Prostate gland (tissue), 2 donors: ENCODE results near the gene ARHGAP42.
"Not testable (repeated sequence)": the region's sequence is repeated elsewhere in the genome, so short reads cannot be mapped to it uniquely, and the experiment has no call there.

ENCODE experiments used
- POLR2A ChIP-seq: fragments of 450-650 bp; IDR thresholded peaks from one replicate; pipeline ENCODE4 v1.6.1; 2016; ENCODE audit warnings: antibody characterized with exemption, mild to moderate bottlenecking
- TF ChIP-seq, protein P1 (sequence below), 4 experiments: fragments of 200-600 bp in 2 of 4; fragments of 450-650 bp in 2 of 4; sonication (generic) in 2 of 4; IDR thresholded peaks; 1 replicate in 3 of 4; 2 replicates in 1 of 4; pipeline ENCODE4 v1.5.1; 2016 to 2019; ENCODE audit warnings: antibody characterized with exemption in 4 of 4, mild to moderate bottlenecking in 2 of 4, moderate library complexity in 2 of 4

DNA sequence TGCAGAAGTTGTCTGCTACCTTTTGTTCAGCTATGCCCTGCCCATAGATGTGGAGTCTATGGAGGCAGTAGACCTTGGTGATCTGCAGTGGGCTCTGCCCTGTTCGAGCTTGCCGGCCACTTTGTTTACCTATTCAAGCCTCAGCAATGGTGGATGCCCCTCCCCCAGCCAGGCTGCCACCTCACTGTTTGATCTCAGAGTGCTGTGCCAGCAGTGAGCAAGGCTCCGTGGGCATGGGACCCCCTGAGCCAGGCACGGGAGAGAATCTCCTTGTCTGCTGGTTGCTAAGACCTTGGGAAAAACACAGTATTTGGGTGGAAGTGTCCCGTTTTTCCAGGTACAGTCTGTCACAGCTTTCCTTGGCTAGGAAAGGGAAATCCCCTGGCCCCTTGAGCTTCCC is 214.4 kb downstream of the ARHGAP42 start:
- TF ChIP-seq POLR2A, result not testable (repeated sequence)
- TF ChIP-seq, protein P1, sequence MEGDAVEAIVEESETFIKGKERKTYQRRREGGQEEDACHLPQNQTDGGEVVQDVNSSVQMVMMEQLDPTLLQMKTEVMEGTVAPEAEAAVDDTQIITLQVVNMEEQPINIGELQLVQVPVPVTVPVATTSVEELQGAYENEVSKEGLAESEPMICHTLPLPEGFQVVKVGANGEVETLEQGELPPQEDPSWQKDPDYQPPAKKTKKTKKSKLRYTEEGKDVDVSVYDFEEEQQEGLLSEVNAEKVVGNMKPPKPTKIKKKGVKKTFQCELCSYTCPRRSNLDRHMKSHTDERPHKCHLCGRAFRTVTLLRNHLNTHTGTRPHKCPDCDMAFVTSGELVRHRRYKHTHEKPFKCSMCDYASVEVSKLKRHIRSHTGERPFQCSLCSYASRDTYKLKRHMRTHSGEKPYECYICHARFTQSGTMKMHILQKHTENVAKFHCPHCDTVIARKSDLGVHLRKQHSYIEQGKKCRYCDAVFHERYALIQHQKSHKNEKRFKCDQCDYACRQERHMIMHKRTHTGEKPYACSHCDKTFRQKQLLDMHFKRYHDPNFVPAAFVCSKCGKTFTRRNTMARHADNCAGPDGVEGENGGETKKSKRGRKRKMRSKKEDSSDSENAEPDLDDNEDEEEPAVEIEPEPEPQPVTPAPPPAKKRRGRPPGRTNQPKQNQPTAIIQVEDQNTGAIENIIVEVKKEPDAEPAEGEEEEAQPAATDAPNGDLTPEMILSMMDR (IDR thresholded peaks at IDR 0.05), result not testable (repeated sequence)
